Retinal pigment epithelial cell (primary cell): ENCODE results near the gene NECTIN4.
A peak's percentile ranks its signal among the peaks of the same experiment; 100 is the strongest.

Experiments
- DNase-seq: peaks from one replicate; pipeline ENCODE4 v3.0.0-alpha.2; 2010; ENCODE audit warnings: low read depth
- H3K4me3 ChIP-seq: 2 replicates; pipeline ENCODE4 v1.5.1; 2011; ENCODE audit warnings: mild to moderate bottlenecking, low read length, control low read depth, moderate library complexity
- TF ChIP-seq, protein P1 (sequence below): conservative IDR thresholded peaks from 2 replicates; pipeline ENCODE4 v1.5.1; 2011; ENCODE audit warnings: low read depth, low read length, control low read depth, inconsistent platforms

Gene NECTIN4

DNA sequence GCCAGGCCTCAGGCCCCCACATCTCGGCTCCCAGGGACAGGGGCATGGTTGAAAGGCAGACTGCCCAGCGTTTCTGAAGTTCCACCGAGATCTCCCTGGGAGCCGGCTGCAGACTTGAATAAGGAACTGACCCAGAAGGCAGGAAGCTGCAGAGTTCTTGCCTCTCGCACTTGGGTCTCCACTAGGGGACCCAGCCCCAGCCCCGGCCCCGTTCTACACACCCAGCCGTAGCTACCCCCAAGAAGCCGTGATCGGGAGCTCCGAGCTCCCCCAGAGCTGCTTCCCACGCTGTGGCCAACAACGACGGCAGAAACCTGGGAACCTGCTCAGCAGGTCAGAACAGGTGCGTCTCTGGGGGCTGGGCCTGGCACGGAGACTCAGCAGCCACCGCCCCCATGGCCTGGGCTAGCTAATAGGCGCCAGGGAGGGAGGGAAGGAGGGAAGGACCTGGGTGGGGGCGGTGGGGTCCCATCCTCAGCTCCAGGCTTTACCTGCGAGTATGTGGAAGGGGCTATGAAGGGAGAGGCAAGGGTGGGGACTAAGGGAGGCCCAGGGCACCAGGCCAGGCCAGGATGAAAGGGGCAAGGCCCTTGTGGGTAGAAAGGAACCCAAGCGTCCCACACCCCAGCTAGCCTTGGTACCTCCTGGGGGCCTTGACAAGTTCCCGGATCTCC, at the start of gene NECTIN4:
Gene NECTIN4 (minus strand): TSS at position 308 of the 674 bp plus-strand sequence. CDS start 262 bp downstream, at position 46.
- DNase-seq, result no peak
- no peak within 1 kb of the TSS for H3K4me3 ChIP-seq
- TF ChIP-seq, protein P1, sequence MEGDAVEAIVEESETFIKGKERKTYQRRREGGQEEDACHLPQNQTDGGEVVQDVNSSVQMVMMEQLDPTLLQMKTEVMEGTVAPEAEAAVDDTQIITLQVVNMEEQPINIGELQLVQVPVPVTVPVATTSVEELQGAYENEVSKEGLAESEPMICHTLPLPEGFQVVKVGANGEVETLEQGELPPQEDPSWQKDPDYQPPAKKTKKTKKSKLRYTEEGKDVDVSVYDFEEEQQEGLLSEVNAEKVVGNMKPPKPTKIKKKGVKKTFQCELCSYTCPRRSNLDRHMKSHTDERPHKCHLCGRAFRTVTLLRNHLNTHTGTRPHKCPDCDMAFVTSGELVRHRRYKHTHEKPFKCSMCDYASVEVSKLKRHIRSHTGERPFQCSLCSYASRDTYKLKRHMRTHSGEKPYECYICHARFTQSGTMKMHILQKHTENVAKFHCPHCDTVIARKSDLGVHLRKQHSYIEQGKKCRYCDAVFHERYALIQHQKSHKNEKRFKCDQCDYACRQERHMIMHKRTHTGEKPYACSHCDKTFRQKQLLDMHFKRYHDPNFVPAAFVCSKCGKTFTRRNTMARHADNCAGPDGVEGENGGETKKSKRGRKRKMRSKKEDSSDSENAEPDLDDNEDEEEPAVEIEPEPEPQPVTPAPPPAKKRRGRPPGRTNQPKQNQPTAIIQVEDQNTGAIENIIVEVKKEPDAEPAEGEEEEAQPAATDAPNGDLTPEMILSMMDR, result no peak

DNA sequence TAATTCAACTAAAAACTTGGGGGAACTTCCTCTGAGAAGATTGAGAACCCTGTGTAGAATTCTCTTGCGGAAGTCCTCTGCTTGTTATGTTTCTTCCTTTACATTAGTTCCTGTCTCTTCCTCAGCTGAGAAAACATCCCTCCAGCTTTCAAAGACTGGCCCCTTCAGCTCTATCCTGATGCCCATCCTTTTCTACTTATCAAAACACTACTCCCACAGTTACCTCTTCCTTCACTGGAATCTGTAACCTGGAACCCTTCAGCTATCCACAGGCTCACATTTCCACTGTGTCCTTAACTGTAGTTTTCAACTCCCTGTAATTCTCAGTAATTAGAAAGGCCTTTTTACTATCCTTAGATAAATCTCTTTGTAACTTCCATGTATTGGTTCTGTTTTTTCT, 49.1 kb upstream of the NECTIN4 start:
- TF ChIP-seq, protein P1, result no peak
- DNase-seq, result no peak
- no peak overlapping the region for H3K4me3 ChIP-seq

DNA sequence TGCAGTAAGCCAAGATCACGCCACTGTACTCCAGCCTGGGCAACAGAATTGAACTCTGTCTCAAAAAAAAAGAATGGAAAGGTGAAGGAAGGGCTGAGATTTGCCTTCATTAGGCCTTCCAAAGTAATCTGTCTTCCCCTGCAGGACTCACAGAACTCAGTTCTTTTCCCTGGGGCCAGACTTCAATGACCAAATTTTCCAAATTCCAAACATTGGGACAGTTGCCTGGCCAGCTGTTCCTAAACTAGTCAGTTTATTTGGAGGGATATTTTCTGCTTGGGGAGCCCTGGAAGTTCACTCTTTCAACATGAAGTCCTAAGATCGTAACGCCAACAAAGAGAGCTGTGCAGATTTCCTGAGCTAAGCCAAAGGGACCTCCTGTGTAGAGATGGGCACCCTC, 48.5 kb upstream of the NECTIN4 start:
- TF ChIP-seq, protein P1, result no peak
- no peak overlapping the region for H3K4me3 ChIP-seq
- DNase-seq, result no peak

DNA sequence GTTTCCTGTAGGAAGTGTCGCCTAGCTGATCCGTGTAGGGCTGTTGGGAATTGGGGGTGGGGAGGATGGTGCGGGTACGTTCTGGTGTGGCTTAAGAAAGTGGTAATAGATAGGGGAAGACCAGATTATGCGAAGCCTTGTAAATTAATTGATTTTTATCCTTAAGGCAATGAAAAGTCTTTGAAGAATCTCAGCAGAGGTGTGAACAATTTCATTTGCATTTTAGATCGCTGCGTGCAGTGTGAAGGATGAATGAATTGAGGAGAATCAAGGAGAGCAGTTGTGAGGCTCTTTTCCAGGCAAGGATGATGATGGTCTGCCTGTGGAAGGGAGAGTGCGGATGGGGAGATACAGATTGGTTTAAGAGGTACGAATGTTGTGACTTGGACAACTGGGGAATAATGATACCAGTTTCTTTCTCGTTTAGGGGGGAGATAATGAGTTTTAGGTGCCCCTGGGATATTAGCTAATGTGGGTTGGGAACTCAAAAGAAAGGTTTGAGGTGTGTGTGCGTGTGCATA, 43.9 kb upstream of the NECTIN4 start:
- TF ChIP-seq, protein P1, result no peak
- peak overlapping the region; percentile 88 for H3K4me3 ChIP-seq
- no peak for DNase-seq

DNA sequence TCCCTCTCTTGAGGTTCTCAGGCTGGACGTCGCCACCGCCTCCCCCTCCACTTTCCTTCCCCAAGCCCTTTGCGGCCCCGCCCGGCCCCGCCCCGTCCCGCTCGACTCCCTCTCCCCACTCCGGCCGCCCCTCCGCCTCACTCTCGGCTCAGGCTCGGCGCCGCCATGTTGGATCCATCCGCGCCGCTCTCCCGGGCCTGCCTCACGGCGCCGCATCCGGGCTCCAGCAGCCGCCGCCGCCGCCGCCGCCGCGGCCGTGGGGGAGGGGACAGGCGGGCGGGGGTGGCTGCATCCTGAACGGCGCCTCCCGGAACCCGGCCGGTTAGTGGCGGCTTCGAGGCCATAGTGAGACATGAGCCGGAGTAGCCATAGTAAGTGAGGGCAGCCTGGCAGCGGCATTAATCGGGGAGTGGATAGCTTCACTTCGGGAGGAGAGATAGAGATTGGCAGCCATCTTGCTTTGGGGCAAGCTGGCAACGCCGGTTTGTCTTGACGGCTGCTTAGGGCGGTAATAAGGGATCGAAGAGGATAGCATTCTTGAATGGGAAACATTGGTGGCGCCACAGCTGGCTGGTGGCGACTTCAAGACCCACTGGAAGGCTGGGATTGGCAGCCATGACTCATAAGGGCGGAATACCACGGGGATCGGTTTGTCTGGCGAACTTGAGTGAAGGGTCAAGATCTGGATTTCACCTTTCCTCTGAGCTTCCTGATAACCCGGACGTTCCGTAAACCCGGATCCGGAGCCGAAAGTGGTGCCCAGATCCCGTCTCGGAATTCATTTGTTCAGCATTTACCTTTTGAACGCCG, 43.3 kb upstream of the NECTIN4 start, which contains the start of gene DEDD:
Gene DEDD (minus strand): TSS at position 258 of the 810 bp plus-strand sequence. CDS start 8,205 bp downstream, outside the sequence.
- peak; percentile 89 for DNase-seq
- TF ChIP-seq, protein P1, result no peak
- H3K4me3 ChIP-seq, result peak within 1 kb of the TSS; percentile 88

DNA sequence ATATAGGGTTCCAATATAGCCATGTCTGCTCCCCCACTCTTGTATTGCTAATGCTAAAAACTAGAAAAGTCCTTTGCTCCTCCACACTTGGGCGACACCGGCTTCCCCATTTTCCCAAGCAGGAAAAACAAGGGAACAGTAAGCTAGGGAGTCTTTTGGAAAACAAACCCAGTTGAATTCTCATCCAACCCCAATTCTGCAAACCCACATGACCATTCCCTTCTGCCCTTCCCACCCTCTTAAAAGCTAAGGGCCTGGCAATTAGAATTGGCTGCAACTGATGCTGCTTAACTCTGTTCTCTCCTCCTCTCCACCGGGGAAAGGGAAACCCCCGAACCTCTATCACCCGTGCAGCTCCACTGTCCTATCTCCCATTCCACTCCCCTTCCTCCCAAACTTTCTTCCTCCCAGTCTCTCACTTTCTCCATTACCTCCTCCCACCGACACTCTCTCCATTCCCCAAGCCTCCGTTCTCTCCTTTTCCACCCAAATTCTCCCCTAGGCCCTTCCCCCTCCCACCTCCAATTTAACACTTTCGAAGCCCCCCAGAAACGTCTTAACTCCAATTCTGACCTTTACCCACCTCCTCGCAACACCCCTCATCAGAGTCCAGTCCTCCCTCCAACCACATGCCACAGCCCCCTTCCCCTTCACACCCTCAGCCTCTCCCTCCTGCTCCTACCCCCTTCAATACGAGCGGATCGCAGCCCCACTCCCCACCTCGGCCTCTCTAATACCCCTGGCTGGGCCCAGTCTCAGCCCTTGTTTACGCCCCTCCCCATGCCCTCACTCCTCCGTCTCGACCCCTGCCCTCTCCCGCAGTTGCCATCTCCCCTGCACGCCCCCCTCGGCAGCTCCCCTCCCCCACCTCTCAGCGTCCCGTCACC, 42.4 kb upstream of the NECTIN4 start:
- H3K4me3 ChIP-seq, result peak overlapping the region; percentile 88
- no peak for DNase-seq
- TF ChIP-seq, protein P1, result no peak
